A673 (cell line): Measurements from ENCODE around the gene ZBTB20.

Experiments
- EZH2 ChIP-seq: fragments of 200-600 bp; sonication (generic); IDR thresholded peaks from 2 replicates; pipeline ENCODE4 v1.6.1; 2017; ENCODE audit warnings: borderline replicate concordance, low read depth, mild to moderate bottlenecking, mixed read lengths, antibody characterized with exemption, low read length; ENCODE audit not compliant: poor library complexity, severe bottlenecking
- TF ChIP-seq, protein P1 (sequence below): fragments of 300-800, 200-600 bp; sonication (generic); conservative IDR thresholded peaks from 2 replicates; pipeline ENCODE4 v1.5.1; 2017; ENCODE audit warnings: low read depth, mild to moderate bottlenecking, antibody characterized with exemption, low read length, moderate library complexity, mixed read lengths

DNA sequence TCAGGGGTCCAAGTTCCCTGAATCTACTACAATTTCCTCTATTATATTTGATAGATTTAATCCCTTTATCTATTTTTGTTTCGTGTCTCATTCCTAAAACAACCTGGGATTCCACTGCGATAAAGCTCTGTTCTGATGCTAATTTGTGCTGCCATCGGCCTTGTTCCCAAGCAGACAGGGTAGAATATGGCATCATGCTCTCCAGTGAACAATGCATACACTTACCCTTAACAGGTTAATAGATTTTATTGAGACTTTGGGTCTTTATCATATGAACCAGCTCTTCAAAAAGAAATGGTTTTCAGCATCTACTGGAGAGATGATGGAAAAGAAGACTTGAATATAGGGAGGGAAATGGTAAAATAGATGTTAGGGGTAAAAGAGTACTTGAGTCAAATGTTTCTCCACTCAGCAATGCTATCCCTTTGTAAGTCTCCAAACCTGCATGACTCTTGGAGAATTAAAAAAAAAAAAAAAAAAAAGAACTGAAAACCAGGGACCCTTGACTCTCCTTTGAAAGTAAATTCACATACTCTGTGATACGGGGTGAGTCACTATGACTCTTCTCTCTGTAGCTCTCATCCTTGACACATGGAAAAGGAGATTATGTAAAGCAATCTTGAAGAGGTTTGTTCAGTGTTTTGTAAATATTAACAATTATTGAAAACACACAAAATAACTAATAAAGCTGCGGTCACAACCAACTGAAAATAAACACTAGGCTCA, 268.8 kb downstream of the ZBTB20 start:
- TF ChIP-seq, protein P1, sequence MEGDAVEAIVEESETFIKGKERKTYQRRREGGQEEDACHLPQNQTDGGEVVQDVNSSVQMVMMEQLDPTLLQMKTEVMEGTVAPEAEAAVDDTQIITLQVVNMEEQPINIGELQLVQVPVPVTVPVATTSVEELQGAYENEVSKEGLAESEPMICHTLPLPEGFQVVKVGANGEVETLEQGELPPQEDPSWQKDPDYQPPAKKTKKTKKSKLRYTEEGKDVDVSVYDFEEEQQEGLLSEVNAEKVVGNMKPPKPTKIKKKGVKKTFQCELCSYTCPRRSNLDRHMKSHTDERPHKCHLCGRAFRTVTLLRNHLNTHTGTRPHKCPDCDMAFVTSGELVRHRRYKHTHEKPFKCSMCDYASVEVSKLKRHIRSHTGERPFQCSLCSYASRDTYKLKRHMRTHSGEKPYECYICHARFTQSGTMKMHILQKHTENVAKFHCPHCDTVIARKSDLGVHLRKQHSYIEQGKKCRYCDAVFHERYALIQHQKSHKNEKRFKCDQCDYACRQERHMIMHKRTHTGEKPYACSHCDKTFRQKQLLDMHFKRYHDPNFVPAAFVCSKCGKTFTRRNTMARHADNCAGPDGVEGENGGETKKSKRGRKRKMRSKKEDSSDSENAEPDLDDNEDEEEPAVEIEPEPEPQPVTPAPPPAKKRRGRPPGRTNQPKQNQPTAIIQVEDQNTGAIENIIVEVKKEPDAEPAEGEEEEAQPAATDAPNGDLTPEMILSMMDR: no peak
- TF ChIP-seq EZH2: no peak
